Keratinocyte (primary cell): Measurements from ENCODE around the gene RUSC2. TPM values are rescaled to one million over a fixed set of nuclear protein-coding genes. Genes with fewer than 3 reads are reported as not detected.

Source experiments
- DNase-seq: peaks from one replicate; pipeline ENCODE4 v3.0.0-alpha.2; 2011; ENCODE audit warnings: low read depth, missing footprints, low spot score
- FAIRE-seq: peaks from 2 replicates; lab custom pipeline; 2011; peaks lifted over from hg19 to GRCh38; lab: Jason Lieb, UNC
- H2AFZ ChIP-seq: 2 replicates; pipeline ENCODE4 v1.6.0; 2012; ENCODE audit warnings: low read length, control low read depth, inconsistent platforms; ENCODE audit not compliant: control insufficient read depth
- H3K27ac ChIP-seq: 2 replicates; pipeline ENCODE4 v1.5.1; 2011; ENCODE audit warnings: low read length; ENCODE audit not compliant: control insufficient read depth, insufficient read depth
- H3K27me3 ChIP-seq: 3 replicates; pipeline ENCODE4 v1.6.0; 2011; ENCODE audit warnings: low read length; ENCODE audit not compliant: control insufficient read depth, insufficient read depth; ENCODE audit errors: extremely low read depth
- H3K36me3 ChIP-seq, 2 experiments: 2 replicates in 1 of 2; 3 replicates in 1 of 2; pipeline ENCODE4 v1.5.1; 2011; ENCODE audit warnings: low read length in 2 of 2, mild to moderate bottlenecking in 1 of 2; ENCODE audit not compliant: control insufficient read depth in 2 of 2, insufficient read depth in 2 of 2; ENCODE audit errors: extremely low read depth in 1 of 2
- H3K4me1 ChIP-seq: 3 replicates; pipeline ENCODE4 v1.5.1; 2011; ENCODE audit warnings: low read length; ENCODE audit not compliant: control insufficient read depth, insufficient read depth; ENCODE audit errors: extremely low read depth
- H3K4me2 ChIP-seq: 3 replicates; pipeline ENCODE4 v1.6.0; 2011; ENCODE audit warnings: low read depth, low read length; ENCODE audit not compliant: control insufficient read depth, insufficient read depth; ENCODE audit errors: extremely low read depth
- H3K4me3 ChIP-seq, 3 experiments: fragments of 200-600 bp in 1 of 3; sonication (generic) in 1 of 3; 2 replicates in 2 of 3; 3 replicates in 1 of 3; pipeline ENCODE4 v1.5.1; 2011 to 2016; ENCODE audit warnings: low read length in 3 of 3, mild to moderate bottlenecking in 3 of 3, control low read depth in 2 of 3, inconsistent platforms in 1 of 3, low read depth in 1 of 3, mixed read lengths in 1 of 3, mixed run types in 1 of 3, moderate library complexity in 1 of 3; ENCODE audit not compliant: control insufficient read depth in 2 of 3, insufficient read depth in 2 of 3; ENCODE audit errors: extremely low read depth in 1 of 3
- H3K79me2 ChIP-seq: 2 replicates; pipeline ENCODE4 v1.6.0; 2012; ENCODE audit warnings: low read length; ENCODE audit not compliant: control insufficient read depth, insufficient read depth
- H3K9ac ChIP-seq: 3 replicates; pipeline ENCODE4 v1.6.0; 2011; ENCODE audit warnings: low read length; ENCODE audit not compliant: control insufficient read depth, insufficient read depth; ENCODE audit errors: extremely low read depth
- H3K9me1 ChIP-seq: 3 replicates; pipeline ENCODE4 v1.6.0; 2011; ENCODE audit warnings: low read length; ENCODE audit not compliant: control insufficient read depth, insufficient read depth; ENCODE audit errors: extremely low read depth
- H3K9me3 ChIP-seq: 2 replicates; pipeline ENCODE4 v1.5.1; 2012; ENCODE audit warnings: low read depth, low read length; ENCODE audit not compliant: control insufficient read depth
- H4K20me1 ChIP-seq: 3 replicates; pipeline ENCODE4 v1.6.0; 2011; ENCODE audit warnings: low read length; ENCODE audit not compliant: control insufficient read depth, insufficient read depth; ENCODE audit errors: extremely low read depth
- EZH2 ChIP-seq: IDR thresholded peaks from one replicate; pipeline ENCODE4 v1.6.1; 2012; ENCODE audit warnings: inconsistent platforms, mild to moderate bottlenecking, low read length, moderate library complexity
- dilution Hi-C: fragments of 300-500 bp; cut with MboI; formaldehyde crosslinking; loops from one replicate; pipeline ENCODE4 v1.7.0; 2020; ENCODE audit warnings: low sequenced_read_pairs; ENCODE audit not compliant: extremely low pct_ligation_motif_present
- polyA plus RNA-seq, 5 experiments: library from polyadenylated mRNA; depleted of rRNA in 3 of 5; stranded (reverse) in 3 of 5; stranded (forward) in 1 of 5; unstranded in 1 of 5; fragments of >200 nt; gene quantifications; 1 replicate in 1 of 5; 2 replicates in 3 of 5; 3 replicates in 1 of 5; pipeline versions ENCODE4 v1.2.1 to v1.2.3, GENCODE V29; 2011 to 2012; ENCODE audit warnings: missing spikeins in 2 of 5, low read depth in 1 of 5, low replicate concordance in 1 of 5
- TF ChIP-seq, protein P1 (sequence below), 3 experiments: IDR thresholded peaks in 1 of 3; conservative IDR thresholded peaks in 1 of 3; optimal IDR thresholded peaks in 1 of 3; 2 replicates in 2 of 3; 3 replicates in 1 of 3; pipeline versions ENCODE3 to v1.5.1; 2011; ENCODE audit warnings: low read length in 3 of 3, mild to moderate bottlenecking in 3 of 3, moderate library complexity in 2 of 3, control low read depth in 1 of 3, inconsistent platforms in 1 of 3; ENCODE audit not compliant: insufficient read depth in 2 of 3; ENCODE audit errors: extremely low read depth in 1 of 3

Gene RUSC2
- polyA plus RNA-seq, 1 donor (not counting 4 experiments of a cell fraction or from before 2014, with no cell fraction given), result 4.2 TPM

DNA sequence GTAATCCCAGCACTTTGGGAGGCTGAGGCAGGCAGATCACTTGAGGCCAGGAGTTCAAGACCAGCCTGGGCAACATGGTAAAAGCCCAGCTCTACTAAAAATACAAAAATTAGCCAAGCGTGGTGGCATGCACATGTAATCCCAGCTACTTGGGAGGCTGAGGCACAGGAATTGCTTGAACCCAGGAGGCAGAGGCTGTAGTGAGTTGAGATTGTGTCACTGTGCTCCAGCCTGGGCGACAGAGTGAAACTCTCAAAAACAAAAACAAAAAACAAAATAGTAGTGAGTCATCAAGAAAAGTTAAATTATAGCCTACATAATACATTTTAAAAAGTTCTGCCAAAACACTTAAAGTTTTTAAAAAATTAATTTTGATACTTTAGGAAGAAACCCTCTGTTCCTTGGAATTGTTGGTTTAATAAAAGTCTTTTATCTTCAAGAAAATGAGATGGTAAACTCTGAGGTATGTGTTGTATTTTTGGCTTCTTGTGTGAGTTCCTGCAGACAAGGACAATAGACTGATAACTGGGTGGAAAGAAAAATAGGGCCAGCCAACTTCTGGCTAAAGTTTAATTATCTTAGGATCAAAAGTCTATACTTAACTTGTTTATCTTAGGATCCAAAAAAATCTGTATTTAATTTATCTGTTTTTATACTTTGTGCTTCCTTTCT, 9.3 kb downstream of the RUSC2 start:
- no peaks in the 10 kb centered on the region for H3K27me3 ChIP-seq
- no peaks in the 10 kb centered on the region for H4K20me1 ChIP-seq
- H3K9me1 ChIP-seq, result no peaks in the 10 kb centered on the region
- no peak overlapping the region for H3K27ac ChIP-seq
- dilution Hi-C loops, result no loop called here
- H3K4me1 ChIP-seq, result no peaks in the 10 kb centered on the region
- H3K9me3 ChIP-seq, result no peaks in the 10 kb centered on the region
- TF ChIP-seq, protein P1, sequence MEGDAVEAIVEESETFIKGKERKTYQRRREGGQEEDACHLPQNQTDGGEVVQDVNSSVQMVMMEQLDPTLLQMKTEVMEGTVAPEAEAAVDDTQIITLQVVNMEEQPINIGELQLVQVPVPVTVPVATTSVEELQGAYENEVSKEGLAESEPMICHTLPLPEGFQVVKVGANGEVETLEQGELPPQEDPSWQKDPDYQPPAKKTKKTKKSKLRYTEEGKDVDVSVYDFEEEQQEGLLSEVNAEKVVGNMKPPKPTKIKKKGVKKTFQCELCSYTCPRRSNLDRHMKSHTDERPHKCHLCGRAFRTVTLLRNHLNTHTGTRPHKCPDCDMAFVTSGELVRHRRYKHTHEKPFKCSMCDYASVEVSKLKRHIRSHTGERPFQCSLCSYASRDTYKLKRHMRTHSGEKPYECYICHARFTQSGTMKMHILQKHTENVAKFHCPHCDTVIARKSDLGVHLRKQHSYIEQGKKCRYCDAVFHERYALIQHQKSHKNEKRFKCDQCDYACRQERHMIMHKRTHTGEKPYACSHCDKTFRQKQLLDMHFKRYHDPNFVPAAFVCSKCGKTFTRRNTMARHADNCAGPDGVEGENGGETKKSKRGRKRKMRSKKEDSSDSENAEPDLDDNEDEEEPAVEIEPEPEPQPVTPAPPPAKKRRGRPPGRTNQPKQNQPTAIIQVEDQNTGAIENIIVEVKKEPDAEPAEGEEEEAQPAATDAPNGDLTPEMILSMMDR (optimal IDR thresholded peaks at IDR 0.05 in 1 of 3, IDR thresholded peaks at IDR 0.05 in 1 of 3, conservative IDR thresholded peaks at IDR 0.05 in 1 of 3; ENCODE audit: extremely low read depth in 1 of 3, insufficient read depth in 2 of 3, low read length in 3 of 3), result no peak
- TF ChIP-seq EZH2, result no peak
- no peak overlapping the region for H3K4me2 ChIP-seq
- FAIRE-seq, result no peak
- peaks cover 0 to 2% of the 10 kb centered on the region in 2 experiments for H3K36me3 ChIP-seq
- no peak overlapping the region for H3K9ac ChIP-seq
- H3K79me2 ChIP-seq, result peaks cover 52% of the 10 kb centered on the region
- no peak overlapping the region for H3K4me3 ChIP-seq
- H2AFZ ChIP-seq, result no peak overlapping the region
- no peak for DNase-seq

DNA sequence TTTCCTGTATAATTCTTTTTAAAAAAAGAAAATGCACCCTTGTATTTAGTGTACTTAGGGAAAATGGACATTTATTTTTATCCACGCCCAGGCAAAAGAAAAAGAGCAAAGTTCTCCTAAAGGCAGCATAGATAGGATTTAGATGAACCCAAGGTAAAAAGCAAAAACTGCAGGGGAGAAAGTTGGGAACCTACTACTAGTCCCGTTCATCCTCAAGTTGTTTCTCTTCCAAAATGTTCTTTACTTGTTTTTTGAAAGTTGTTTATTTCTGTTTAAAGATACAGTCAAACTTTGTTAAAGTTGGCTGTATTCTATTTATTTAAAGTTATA, 9.8 kb downstream of the RUSC2 start:
- Histone ChIP-seq H3K79me2 (peaks cover 47% of the 10 kb centered on the region), H3K27me3 (no peaks in the 10 kb centered on the region), H3K9me1 (no peaks in the 10 kb centered on the region), H3K4me2 (no peak overlapping the region), H3K36me3 (peaks cover 0 to 2% of the 10 kb centered on the region in 2 experiments), H3K4me1 (no peaks in the 10 kb centered on the region), H4K20me1 (no peaks in the 10 kb centered on the region), H3K9ac (no peak overlapping the region), H2AFZ (no peak overlapping the region), H3K27ac (no peak overlapping the region), H3K9me3 (no peaks in the 10 kb centered on the region), H3K4me3 (no peak overlapping the region)
- DNase-seq (no peak), FAIRE-seq (no peak)
- TF ChIP-seq, protein P1 (optimal IDR thresholded peaks at IDR 0.05 in 1 of 3, IDR thresholded peaks at IDR 0.05 in 1 of 3, conservative IDR thresholded peaks at IDR 0.05 in 1 of 3; ENCODE audit: extremely low read depth in 1 of 3, insufficient read depth in 2 of 3, low read length in 3 of 3), result no peak
- no peak for TF ChIP-seq EZH2
- dilution Hi-C loops, result no loop called here
